ENCODE measurements around the gene CPO.

- TF ChIP-seq, protein P1, sequence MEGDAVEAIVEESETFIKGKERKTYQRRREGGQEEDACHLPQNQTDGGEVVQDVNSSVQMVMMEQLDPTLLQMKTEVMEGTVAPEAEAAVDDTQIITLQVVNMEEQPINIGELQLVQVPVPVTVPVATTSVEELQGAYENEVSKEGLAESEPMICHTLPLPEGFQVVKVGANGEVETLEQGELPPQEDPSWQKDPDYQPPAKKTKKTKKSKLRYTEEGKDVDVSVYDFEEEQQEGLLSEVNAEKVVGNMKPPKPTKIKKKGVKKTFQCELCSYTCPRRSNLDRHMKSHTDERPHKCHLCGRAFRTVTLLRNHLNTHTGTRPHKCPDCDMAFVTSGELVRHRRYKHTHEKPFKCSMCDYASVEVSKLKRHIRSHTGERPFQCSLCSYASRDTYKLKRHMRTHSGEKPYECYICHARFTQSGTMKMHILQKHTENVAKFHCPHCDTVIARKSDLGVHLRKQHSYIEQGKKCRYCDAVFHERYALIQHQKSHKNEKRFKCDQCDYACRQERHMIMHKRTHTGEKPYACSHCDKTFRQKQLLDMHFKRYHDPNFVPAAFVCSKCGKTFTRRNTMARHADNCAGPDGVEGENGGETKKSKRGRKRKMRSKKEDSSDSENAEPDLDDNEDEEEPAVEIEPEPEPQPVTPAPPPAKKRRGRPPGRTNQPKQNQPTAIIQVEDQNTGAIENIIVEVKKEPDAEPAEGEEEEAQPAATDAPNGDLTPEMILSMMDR (IDR thresholded peaks at IDR 0.05), result no peak
- TF ChIP-seq EP300 (IDR thresholded peaks at IDR 0.05), result no peak
Measured at GRCh38 chr2:206974551-206974950, 35.2 kb downstream of the CPO start.

Data from tibial nerve (tissue), 4 donors.